ENCODE measurements around the gene STUB1. TPM values are rescaled to one million over a fixed set of nuclear protein-coding genes. Genes with fewer than 3 reads are reported as not detected.

The STUB1 gene
- total and polyA plus RNA-seq, 8 donors: 40.1 to 130 (median 56.2) TPM

GRCh38 chr16:636206-637080 lies 43.8 kb upstream of the STUB1 start, which contains the start of gene METTL26:
Gene METTL26 (minus strand): TSS chr16:636305. CDS start chr16:636290, 15 bp downstream.
- no peak for TF ChIP-seq CTCF (IDR thresholded peaks at IDR 0.05)
- H3K9me3 ChIP-seq: no peaks in the 10 kb centered on the region
- peak; percentile 93 to 98 (median 95) for DNase-seq
- peaks cover 0 to 8% (median 0%) of the 10 kb centered on the region in 3 donors for H3K36me3 ChIP-seq
- no peaks in the 10 kb centered on the region for H3K27me3 ChIP-seq
- ATAC-seq: peak; percentile 83 to 92 (median 87)
- no peak for FAIRE-seq
- WGBS, 2 donors: 0 to 1% methylated on average over 81 to 91 of the region's 91 CpGs
- H3K4me3 ChIP-seq: peak within 1 kb of the TSS; percentile 72 to 84 (median 80)
- intact Hi-C loops (cut with DNase I): no loop called here
- peaks cover 8 to 11% (median 10%) of the 10 kb centered on the region in 3 donors for H3K4me1 ChIP-seq
- H3K27ac ChIP-seq: peak within 1 kb of the TSS; percentile 83 to 97 (median 88)

- peak overlapping the region; percentile 83 to 97 (median 88) for H3K27ac ChIP-seq
- no peak for TF ChIP-seq CTCF (IDR thresholded peaks at IDR 0.05)
- DNase-seq (peak; percentile 89 to 97 (median 94)), ATAC-seq (peak; percentile 73 to 87 (median 79)), FAIRE-seq (no peak)
- peak overlapping the region; percentile 72 to 84 (median 80) for H3K4me3 ChIP-seq
- H3K36me3 ChIP-seq: peaks cover 0 to 8% (median 0%) of the 10 kb centered on the region in 3 donors
- WGBS, 2 donors: 15 to 16% methylated on average over 50 to 53 of the region's 53 CpGs
- H3K27me3 ChIP-seq: no peaks in the 10 kb centered on the region
- intact Hi-C loops (cut with DNase I): no loop called here
- no peaks in the 10 kb centered on the region for H3K9me3 ChIP-seq
- H3K4me1 ChIP-seq: peaks cover 8 to 11% (median 10%) of the 10 kb centered on the region in 3 donors
Measured at GRCh38 chr16:637081-638018, 42.9 kb upstream of the STUB1 start.

GRCh38 chr16:638034-638543 lies 42.1 kb upstream of the STUB1 start:
- no peak for ATAC-seq
- H3K36me3 ChIP-seq: peaks cover 0 to 8% (median 0%) of the 10 kb centered on the region in 3 donors
- peak overlapping the region in 2 of 4 donors; percentile 17 to 20 for H3K27ac ChIP-seq
- H3K4me1 ChIP-seq: peaks cover 9 to 14% (median 14%) of the 10 kb centered on the region in 3 donors
- TF ChIP-seq CTCF (IDR thresholded peaks at IDR 0.05): no peak
- peak in 3 of 6 donors; percentile 44 to 63 (median 47) for DNase-seq
- H3K9me3 ChIP-seq: no peaks in the 10 kb centered on the region
- H3K4me3 ChIP-seq: no peak overlapping the region
- intact Hi-C loops (cut with DNase I): no loop called here
- FAIRE-seq: no peak
- no peaks in the 10 kb centered on the region for H3K27me3 ChIP-seq
- WGBS, 2 donors: 65 to 67% methylated on average over 15 of the region's 15 CpGs

GRCh38 chr16:638836-639235 lies 41.4 kb upstream of the STUB1 start:
- WGBS, 2 donors: 81 to 84% methylated on average over 9 of the region's 9 CpGs
- Histone ChIP-seq H3K36me3 (peaks cover 0 to under 1% (median 0%) of the 10 kb centered on the region in 3 donors), H3K27me3 (no peaks in the 10 kb centered on the region), H3K4me1 (peaks cover 13 to 17% (median 16%) of the 10 kb centered on the region in 3 donors), H3K27ac (no peak overlapping the region), H3K9me3 (no peaks in the 10 kb centered on the region), H3K4me3 (no peak overlapping the region)
- FAIRE-seq: no peak
- no peak for TF ChIP-seq CTCF (IDR thresholded peaks at IDR 0.05)
- peak in 2 of 6 donors; percentile 31 to 44 for DNase-seq
- intact Hi-C loops (cut with DNase I): no loop called here
- ATAC-seq: no peak
